ENCODE measurements around the gene LHFPL3.

DNA sequence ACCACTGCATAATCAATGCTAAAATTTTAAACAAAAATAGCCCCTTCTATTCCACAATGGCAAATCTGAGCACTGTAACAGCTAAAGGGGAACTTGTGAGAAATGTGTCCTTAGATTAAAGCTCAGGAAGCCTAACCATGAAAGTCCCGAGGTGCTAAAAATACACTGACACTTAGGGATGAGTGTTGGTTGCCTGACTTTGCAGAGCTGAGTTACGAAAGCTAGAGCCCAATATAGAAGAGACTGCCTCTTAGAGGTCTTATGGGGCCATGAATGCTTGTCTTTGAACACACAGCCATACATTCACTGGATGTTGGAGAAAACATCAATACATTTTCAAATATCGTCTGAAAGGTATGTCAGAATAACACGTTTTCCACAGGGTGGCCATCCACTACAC is 209.7 kb downstream of the LHFPL3 start:
- TF ChIP-seq, protein P1, sequence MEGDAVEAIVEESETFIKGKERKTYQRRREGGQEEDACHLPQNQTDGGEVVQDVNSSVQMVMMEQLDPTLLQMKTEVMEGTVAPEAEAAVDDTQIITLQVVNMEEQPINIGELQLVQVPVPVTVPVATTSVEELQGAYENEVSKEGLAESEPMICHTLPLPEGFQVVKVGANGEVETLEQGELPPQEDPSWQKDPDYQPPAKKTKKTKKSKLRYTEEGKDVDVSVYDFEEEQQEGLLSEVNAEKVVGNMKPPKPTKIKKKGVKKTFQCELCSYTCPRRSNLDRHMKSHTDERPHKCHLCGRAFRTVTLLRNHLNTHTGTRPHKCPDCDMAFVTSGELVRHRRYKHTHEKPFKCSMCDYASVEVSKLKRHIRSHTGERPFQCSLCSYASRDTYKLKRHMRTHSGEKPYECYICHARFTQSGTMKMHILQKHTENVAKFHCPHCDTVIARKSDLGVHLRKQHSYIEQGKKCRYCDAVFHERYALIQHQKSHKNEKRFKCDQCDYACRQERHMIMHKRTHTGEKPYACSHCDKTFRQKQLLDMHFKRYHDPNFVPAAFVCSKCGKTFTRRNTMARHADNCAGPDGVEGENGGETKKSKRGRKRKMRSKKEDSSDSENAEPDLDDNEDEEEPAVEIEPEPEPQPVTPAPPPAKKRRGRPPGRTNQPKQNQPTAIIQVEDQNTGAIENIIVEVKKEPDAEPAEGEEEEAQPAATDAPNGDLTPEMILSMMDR (IDR thresholded peaks at IDR 0.05; ENCODE audit: low read depth, low read length): no peak
- TF ChIP-seq POLR2A (IDR thresholded peaks at IDR 0.05; ENCODE audit: extremely low read depth, insufficient read length): no peak
